Epithelial cell of esophagus (primary cell): ENCODE measurements around the gene SNX30.

Source experiments
- DNase-seq: peaks from one replicate; pipeline ENCODE4 v3.0.0; 2010; ENCODE audit warnings: low read depth
- H3K4me3 ChIP-seq: 2 replicates; pipeline ENCODE4 v1.5.1; 2011; ENCODE audit warnings: mild to moderate bottlenecking, low read length, control low read depth
- CTCF ChIP-seq: IDR thresholded peaks from 2 replicates; pipeline ENCODE4 v1.5.1; 2011; ENCODE audit warnings: low read depth, mild to moderate bottlenecking, low read length, control low read depth, inconsistent platforms; ENCODE audit not compliant: insufficient read depth; ENCODE audit errors: missing control alignments

Gene SNX30

GRCh38 chr9:112886351-112886750 is 135.8 kb downstream of the SNX30 start:
- no peak for TF ChIP-seq CTCF
- no peak for DNase-seq
- no peak overlapping the region for H3K4me3 ChIP-seq

DNA sequence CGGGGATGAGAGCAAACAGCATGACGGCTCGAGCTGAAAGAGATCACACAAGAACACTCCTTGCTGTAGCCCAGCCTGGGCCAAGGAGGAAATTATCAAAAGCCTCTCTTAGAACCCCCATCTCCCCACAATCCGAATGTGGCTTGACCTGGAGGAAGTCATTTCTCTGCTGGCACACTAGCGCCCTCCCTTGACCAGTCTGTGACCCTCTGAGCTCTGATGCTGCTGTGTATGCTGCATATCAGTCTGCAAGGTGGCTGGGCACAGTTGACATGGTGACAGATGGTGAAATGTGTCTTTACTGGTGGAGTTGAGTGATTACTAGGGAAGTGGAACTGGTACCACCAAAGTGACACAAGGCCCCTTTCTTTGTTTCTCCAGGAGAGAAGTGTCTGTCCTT is 136.8 kb downstream of the SNX30 start:
- no peak overlapping the region for H3K4me3 ChIP-seq
- no peak for DNase-seq
- TF ChIP-seq CTCF: no peak

DNA sequence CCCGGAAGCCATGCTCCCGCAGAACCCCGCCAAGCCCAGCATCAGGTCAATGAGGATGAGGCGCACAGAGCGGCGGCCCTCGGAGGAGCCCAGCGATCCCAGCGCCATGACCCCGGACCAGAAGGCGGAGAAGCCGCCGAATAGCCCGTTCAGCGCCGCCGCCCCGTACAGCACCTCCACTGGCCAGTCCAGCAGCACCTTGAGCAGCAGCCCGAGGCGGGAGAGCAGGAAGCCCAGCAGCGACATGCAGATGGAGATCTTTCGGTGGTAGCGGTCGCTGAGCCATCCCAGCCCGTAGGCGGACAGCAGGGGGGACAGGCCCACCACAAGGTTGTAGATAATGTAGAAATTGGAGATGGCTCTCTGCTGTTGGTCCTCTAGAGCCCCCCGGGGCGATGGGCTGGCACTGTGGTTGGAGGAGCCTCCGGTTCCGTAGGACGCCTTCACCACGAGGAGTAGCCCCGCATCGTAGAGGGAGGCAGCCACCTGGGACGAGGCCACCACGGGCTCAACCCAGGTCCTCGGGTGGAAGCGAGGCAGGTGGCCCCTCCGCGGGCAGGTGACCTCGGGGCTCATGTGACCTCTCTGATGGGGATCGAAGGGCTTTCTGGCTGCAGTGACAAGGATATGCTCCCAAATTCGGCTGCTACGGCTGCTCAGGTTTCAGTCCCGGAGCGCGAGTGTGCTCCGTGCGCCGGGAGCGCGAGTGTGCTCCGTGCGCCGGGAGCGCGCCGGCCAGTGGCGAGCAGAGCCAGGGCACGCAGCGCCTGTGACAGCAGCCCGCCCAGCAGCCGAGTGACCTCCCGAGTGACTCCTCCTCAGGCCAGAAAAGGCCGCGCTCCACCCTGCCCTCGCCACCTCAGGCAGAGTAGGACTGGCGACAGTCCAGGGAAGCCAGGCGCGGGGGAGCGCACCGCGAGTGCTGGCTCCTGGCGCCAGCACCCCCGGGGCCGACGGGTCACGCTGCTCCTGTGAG is 139.8 kb downstream of the SNX30 start, which contains the start of gene SLC46A2:
SLC46A2 (minus strand) TSS at position 771 of the 976 bp plus-strand sequence; CDS start at position 576, 195 bp downstream.
- no peak for TF ChIP-seq CTCF
- peak within 1 kb of the TSS; percentile 36 for H3K4me3 ChIP-seq
- peak; percentile 17 for DNase-seq

DNA sequence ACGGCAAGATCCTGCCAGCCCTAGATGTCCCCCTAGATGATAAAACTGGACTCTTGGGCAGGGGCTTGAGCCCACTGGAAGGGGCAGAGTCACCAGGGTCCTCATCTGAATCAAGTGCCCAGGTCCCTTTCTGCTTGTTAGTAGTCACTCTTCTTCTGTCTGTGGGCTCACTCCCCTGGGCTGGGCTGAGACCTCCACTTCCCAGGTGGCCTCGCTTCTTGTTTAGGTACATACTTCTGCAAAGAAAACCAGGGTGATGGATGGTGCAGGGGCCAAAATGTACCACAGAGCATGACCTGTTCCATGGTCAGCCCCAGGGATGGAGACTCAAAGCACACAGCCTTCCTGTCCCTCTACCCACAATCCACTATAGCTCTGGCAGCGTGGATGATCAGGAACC is 141.0 kb downstream of the SNX30 start:
- no peak for TF ChIP-seq CTCF
- no peak overlapping the region for H3K4me3 ChIP-seq
- no peak for DNase-seq

GRCh38 chr9:112892981-112893380 is 142.4 kb downstream of the SNX30 start:
- no peak for TF ChIP-seq CTCF
- DNase-seq: no peak
- H3K4me3 ChIP-seq: no peak overlapping the region

DNA sequence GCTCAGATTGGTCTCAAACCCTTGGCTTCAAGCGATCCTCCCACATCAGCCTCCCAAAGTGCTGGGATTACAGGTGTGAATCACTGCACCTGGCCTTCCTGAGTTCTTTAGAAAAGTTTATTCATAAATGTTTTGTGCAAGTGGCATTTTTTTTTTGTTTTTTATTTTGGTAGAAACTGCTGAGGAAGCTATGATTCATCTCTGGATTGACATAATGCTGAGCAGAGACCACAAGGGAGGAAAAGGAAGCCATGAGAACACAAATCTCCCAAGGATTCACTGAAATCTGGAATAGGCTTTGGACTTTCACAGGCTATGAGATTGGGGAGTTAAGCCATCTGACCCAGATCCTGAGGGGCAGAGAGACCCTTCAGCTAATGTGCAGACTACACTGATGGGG is 143.5 kb downstream of the SNX30 start:
- no peak for TF ChIP-seq CTCF
- peak; percentile 73 for DNase-seq
- no peak overlapping the region for H3K4me3 ChIP-seq

- H3K4me3 ChIP-seq: no peak overlapping the region
Measured at GRCh38 chr9:112894699-112895098, 144.1 kb downstream of the SNX30 start.

More at GRCh38 chr9:112894699-112895098, 144.1 kb downstream of the SNX30 start:
- DNase-seq: no peak
- TF ChIP-seq CTCF: no peak
